Osteoblast (primary cell): ENCODE measurements around the gene AGFG1. TPM values are rescaled to one million over a fixed set of nuclear protein-coding genes. Genes with fewer than 3 reads are reported as not detected.

Experiments used
- DNase-seq: peaks from one replicate; pipeline ENCODE4 v3.0.0; 2011; ENCODE audit warnings: low spot score, mixed read lengths; ENCODE audit not compliant: insufficient read length; ENCODE audit errors: missing footprints
- H2AFZ ChIP-seq: 2 replicates; pipeline ENCODE4 v1.6.0; 2011; ENCODE audit warnings: mild to moderate bottlenecking, low read length
- H3K27ac ChIP-seq: 2 replicates; pipeline ENCODE4 v1.5.1; 2011; ENCODE audit warnings: mild to moderate bottlenecking, low read depth, low read length, moderate library complexity
- H3K27me3 ChIP-seq: 2 replicates; pipeline ENCODE4 v1.6.0; 2012; ENCODE audit warnings: mild to moderate bottlenecking, control low read depth, inconsistent platforms, low read length, moderate library complexity; ENCODE audit not compliant: insufficient read depth
- H3K36me3 ChIP-seq: 2 replicates; pipeline ENCODE4 v1.5.1; 2011; ENCODE audit warnings: mild to moderate bottlenecking, low read length, control low read depth, moderate library complexity; ENCODE audit not compliant: insufficient read depth
- H3K4me1 ChIP-seq: 2 replicates; pipeline ENCODE4 v1.5.1; 2011; ENCODE audit warnings: mild to moderate bottlenecking, low read length, control low read depth, moderate library complexity; ENCODE audit not compliant: insufficient read depth
- H3K4me2 ChIP-seq: 2 replicates; pipeline ENCODE4 v1.6.0; 2011; ENCODE audit warnings: mild to moderate bottlenecking, low read length; ENCODE audit not compliant: insufficient read depth
- H3K4me3 ChIP-seq: fragments of 200-600 bp; sonication (generic); 3 replicates; pipeline ENCODE4 v1.5.1; 2012; ENCODE audit warnings: mild to moderate bottlenecking, low read length, inconsistent platforms; ENCODE audit not compliant: insufficient read depth
- H3K79me2 ChIP-seq: 2 replicates; pipeline ENCODE4 v1.6.0; 2012; ENCODE audit warnings: mild to moderate bottlenecking, low read length, control low read depth, inconsistent platforms; ENCODE audit not compliant: insufficient read depth
- H3K9me3 ChIP-seq: 2 replicates; pipeline ENCODE4 v1.5.1; 2011; ENCODE audit warnings: low read depth, low read length, control low read depth
- H4K20me1 ChIP-seq: 2 replicates; pipeline ENCODE4 v1.6.0; 2012; ENCODE audit warnings: mild to moderate bottlenecking, low read length, control low read depth; ENCODE audit not compliant: insufficient read depth
- total RNA-seq: library from RNA; depleted of rRNA; stranded (reverse); fragments of >200 nt; gene quantifications from 2 replicates; pipeline ENCODE4 v1.2.3, GENCODE V29; 2012
- TF ChIP-seq, protein P1 (sequence below): IDR thresholded peaks from 2 replicates; pipeline ENCODE4 v1.5.1; 2011; ENCODE audit warnings: mild to moderate bottlenecking, low read depth, low read length, moderate library complexity; ENCODE audit errors: extremely low read depth

The AGFG1 gene
- total RNA-seq, 1 donor: 48.5 TPM

DNA sequence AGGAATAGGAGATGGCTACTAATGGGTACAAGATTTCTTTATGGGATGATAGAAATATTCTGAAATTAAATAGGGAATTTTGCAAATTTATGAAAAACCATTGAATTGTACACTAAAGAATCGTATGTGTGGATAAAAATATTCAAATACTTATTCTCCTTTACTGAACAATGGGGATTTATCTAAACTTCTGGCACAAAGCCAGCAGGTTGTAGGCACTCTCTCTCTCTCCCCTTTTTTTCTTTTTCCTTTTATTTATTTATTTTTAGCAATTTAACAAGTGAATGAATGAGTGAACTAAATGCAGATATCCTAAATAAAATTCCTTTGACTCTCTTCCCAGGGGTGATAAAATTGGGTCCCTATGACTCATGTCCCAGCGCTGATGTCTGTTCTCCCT lies 104.9 kb downstream of the AGFG1 start:
- no peak for DNase-seq
- Histone ChIP-seq H3K79me2 (no peaks in the 10 kb centered on the region), H3K4me1 (no peaks in the 10 kb centered on the region), H3K9me3 (no peaks in the 10 kb centered on the region), H3K4me3 (no peak overlapping the region), H3K36me3 (no peaks in the 10 kb centered on the region), H3K27ac (no peak overlapping the region), H3K27me3 (no peaks in the 10 kb centered on the region), H2AFZ (no peak overlapping the region), H4K20me1 (no peaks in the 10 kb centered on the region), H3K4me2 (no peak overlapping the region)
- TF ChIP-seq, protein P1, sequence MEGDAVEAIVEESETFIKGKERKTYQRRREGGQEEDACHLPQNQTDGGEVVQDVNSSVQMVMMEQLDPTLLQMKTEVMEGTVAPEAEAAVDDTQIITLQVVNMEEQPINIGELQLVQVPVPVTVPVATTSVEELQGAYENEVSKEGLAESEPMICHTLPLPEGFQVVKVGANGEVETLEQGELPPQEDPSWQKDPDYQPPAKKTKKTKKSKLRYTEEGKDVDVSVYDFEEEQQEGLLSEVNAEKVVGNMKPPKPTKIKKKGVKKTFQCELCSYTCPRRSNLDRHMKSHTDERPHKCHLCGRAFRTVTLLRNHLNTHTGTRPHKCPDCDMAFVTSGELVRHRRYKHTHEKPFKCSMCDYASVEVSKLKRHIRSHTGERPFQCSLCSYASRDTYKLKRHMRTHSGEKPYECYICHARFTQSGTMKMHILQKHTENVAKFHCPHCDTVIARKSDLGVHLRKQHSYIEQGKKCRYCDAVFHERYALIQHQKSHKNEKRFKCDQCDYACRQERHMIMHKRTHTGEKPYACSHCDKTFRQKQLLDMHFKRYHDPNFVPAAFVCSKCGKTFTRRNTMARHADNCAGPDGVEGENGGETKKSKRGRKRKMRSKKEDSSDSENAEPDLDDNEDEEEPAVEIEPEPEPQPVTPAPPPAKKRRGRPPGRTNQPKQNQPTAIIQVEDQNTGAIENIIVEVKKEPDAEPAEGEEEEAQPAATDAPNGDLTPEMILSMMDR: no peak

DNA sequence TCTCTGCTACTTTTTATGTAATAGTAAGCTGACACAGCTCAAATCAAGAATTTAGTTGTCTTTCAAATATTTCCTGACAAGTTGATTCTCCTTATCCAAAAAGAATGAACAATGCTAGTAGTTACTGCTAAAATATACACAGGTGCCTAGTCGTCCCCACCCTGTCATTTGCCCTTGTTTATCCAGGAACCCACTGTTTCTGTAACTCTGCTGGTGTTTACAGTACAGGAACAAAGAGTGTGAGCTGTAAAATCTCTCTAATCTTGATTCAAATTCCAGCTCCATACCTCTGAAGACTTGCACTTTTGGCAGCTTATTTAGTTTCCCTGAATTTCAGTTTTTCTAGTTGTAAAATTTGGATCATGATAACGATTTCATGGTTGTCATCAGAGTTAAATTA lies 105.6 kb downstream of the AGFG1 start:
- H3K27me3 ChIP-seq: no peaks in the 10 kb centered on the region
- H3K36me3 ChIP-seq: no peaks in the 10 kb centered on the region
- H3K9me3 ChIP-seq: no peaks in the 10 kb centered on the region
- H3K79me2 ChIP-seq: no peaks in the 10 kb centered on the region
- no peaks in the 10 kb centered on the region for H4K20me1 ChIP-seq
- H3K4me2 ChIP-seq: no peak overlapping the region
- H3K4me1 ChIP-seq: no peaks in the 10 kb centered on the region
- H2AFZ ChIP-seq: no peak overlapping the region
- H3K4me3 ChIP-seq: no peak overlapping the region
- no peak for DNase-seq
- TF ChIP-seq, protein P1: no peak
- H3K27ac ChIP-seq: no peak overlapping the region

DNA sequence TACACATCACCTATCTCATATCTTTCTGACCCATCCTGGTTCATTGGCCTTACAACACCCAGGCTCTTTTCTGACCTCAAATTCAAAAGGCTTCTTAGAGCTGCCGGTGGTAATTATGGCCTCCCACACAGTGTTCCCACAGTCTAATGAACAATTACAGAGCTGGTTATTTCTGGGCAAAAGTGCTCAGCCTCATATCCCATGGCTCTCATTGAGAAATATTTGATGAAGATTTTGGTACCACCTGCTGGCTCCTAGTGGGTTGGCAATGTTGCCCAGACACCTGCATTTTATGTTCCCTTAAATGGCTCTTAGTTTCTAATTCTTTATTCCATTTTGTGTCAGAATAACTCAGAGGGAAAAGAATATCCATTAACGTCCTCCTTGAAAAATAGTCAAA lies 106.7 kb downstream of the AGFG1 start:
- Histone ChIP-seq H3K79me2 (no peaks in the 10 kb centered on the region), H3K4me1 (no peaks in the 10 kb centered on the region), H3K9me3 (no peaks in the 10 kb centered on the region), H3K4me3 (no peak overlapping the region), H3K4me2 (no peak overlapping the region), H3K27me3 (no peaks in the 10 kb centered on the region), H4K20me1 (no peaks in the 10 kb centered on the region), H3K36me3 (no peaks in the 10 kb centered on the region), H2AFZ (no peak overlapping the region), H3K27ac (no peak overlapping the region)
- TF ChIP-seq, protein P1: no peak
- no peak for DNase-seq

DNA sequence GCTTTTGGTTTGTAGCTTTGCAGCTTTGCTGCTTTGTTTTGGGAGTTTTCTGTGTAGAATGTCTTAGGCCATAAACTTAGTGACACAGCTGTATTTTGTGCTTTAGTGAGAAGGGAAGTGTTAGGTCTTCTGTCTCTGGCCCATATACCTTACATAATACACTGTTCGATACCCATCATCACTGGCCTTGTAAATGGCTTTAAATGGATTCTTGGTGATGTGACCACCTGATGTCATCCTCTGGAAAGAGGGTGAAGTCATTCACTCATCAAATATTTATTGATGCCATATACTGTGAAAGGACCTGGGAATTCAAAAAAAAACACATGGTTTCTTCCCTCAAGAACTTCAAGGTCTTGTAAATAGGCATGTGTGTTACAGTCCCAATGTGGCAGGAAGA lies 107.8 kb downstream of the AGFG1 start:
- Histone ChIP-seq H3K4me3 (no peak overlapping the region), H3K4me2 (no peak overlapping the region), H4K20me1 (no peaks in the 10 kb centered on the region), H3K27me3 (no peaks in the 10 kb centered on the region), H3K27ac (no peak overlapping the region), H3K4me1 (no peaks in the 10 kb centered on the region), H3K9me3 (no peaks in the 10 kb centered on the region), H3K36me3 (no peaks in the 10 kb centered on the region), H3K79me2 (no peaks in the 10 kb centered on the region), H2AFZ (no peak overlapping the region)
- TF ChIP-seq, protein P1: no peak
- no peak for DNase-seq
